CD4-positive, alpha-beta T cell (primary cell): ENCODE data around the gene CSAG3. TPM values are rescaled to one million over a fixed set of nuclear protein-coding genes. Genes with fewer than 3 reads are reported as not detected.

Experiments used
- ATAC-seq: fragments of 200-7000 bp; cut with Tn5 transposase; one replicate; pipeline ENCODE4 v1.10.0; 2022; ENCODE audit warnings: mild to moderate bottlenecking; ENCODE audit not compliant: poor library complexity
- CTCF ChIA-PET: fragments of 350-600 bp; sonication (Branson Sonifier 250); formaldehyde crosslinking; loops from one replicate; lab custom pipeline; 2021; ENCODE audit warnings: antibody characterized with exemption, inconsistent platforms; lab: Charles Lee
- POLR2A ChIA-PET: fragments of 350-600 bp; sonication (Branson Sonifier 250); formaldehyde crosslinking; loops from one replicate; lab custom pipeline; 2021; ENCODE audit warnings: antibody characterized with exemption, inconsistent platforms; lab: Charles Lee
- DNase-seq, 14 experiments: peaks; one replicate each; pipeline ENCODE4 v3.0.0-alpha.2; 2013 to 2020; ENCODE audit warnings: mixed read lengths in 2 of 14
- H3K27ac ChIP-seq, 2 donors: one replicate each; pipeline versions ENCODE4 v1.5.1 to v1.7.0; 2013; ENCODE audit warnings: low read length in 2 of 2, low read depth in 1 of 2, mild to moderate bottlenecking in 1 of 2
- H3K27me3 ChIP-seq, 2 experiments: 1 replicate in 1 of 2; 2 replicates in 1 of 2; pipeline versions ENCODE4 v1.6.1 to v1.7.0; 2013; ENCODE audit warnings: low read length in 2 of 2, control low read depth in 1 of 2, mild to moderate bottlenecking in 1 of 2, moderate library complexity in 1 of 2; ENCODE audit not compliant: insufficient read depth in 2 of 2, control insufficient read depth in 1 of 2
- H3K36me3 ChIP-seq: one replicate; pipeline ENCODE4 v1.6.1; 2013; ENCODE audit warnings: low read length, control low read depth; ENCODE audit not compliant: insufficient read depth
- H3K4me1 ChIP-seq: one replicate; pipeline ENCODE4 v1.6.1; 2013; ENCODE audit warnings: low read length, control low read depth; ENCODE audit not compliant: insufficient read depth
- H3K4me3 ChIP-seq: one replicate; pipeline ENCODE4 v1.5.1; 2013; ENCODE audit warnings: mild to moderate bottlenecking, low read length, moderate library complexity
- H3K9me3 ChIP-seq, 2 experiments: 1 replicate in 1 of 2; 2 replicates in 1 of 2; pipeline versions ENCODE4 v1.6.1 to v1.7.0; 2013; ENCODE audit warnings: low read length in 2 of 2, mild to moderate bottlenecking in 2 of 2, control low read depth in 1 of 2, moderate library complexity in 1 of 2; ENCODE audit not compliant: control insufficient read depth in 1 of 2, insufficient read depth in 1 of 2
- H3K27ac Mint-ChIP-seq: one replicate; pipeline ENCODE4 v1.8.0; 2020; ENCODE audit warnings: mixed read lengths
- H3K27me3 Mint-ChIP-seq: one replicate; pipeline ENCODE4 v1.8.0; 2021; ENCODE audit warnings: mixed read lengths
- H3K36me3 Mint-ChIP-seq: one replicate; pipeline ENCODE4 v1.8.0; 2021; ENCODE audit warnings: low read depth, mixed read lengths
- H3K4me1 Mint-ChIP-seq: one replicate; pipeline ENCODE4 v1.8.0; 2021; ENCODE audit warnings: low read depth, mixed read lengths
- H3K4me3 Mint-ChIP-seq: one replicate; pipeline ENCODE4 v1.8.0; 2020; ENCODE audit warnings: mild to moderate bottlenecking, mixed read lengths
- H3K9me3 Mint-ChIP-seq: one replicate; pipeline ENCODE4 v1.8.0; 2020; ENCODE audit warnings: mixed read lengths
- intact Hi-C, 2 experiments: fragments of 100-400 bp; cut with DNase I in 1 of 2; cut with micrococcal nuclease in 1 of 2; formaldehyde crosslinking; loops; one replicate each; pipeline versions ENCODE4 v1.15.1 to v1.9.0; 2023 to 2025; cut with DNase I, micrococcal nuclease
- total RNA-seq, 174 experiments: library from RNA in 2 of 174; stranded (reverse) in 2 of 174; gene quantifications; one replicate each; pipeline ENCODE4 v1.2.3 and lab custom pipeline; 2021 to 2026
- TF ChIP-seq, protein P1 (sequence below): fragments of 200-600 bp; IDR thresholded peaks from one replicate; pipeline ENCODE4 v1.8.0; 2022; ENCODE audit warnings: antibody characterized with exemption, mild to moderate bottlenecking

Gene CSAG3
- total RNA-seq, 2 experiments from 2014 or later = not detected

GRCh38 chrX:152798945-152799344, 39.9 kb downstream of the CSAG3 start:
- peaks cover 15% of the 10 kb centered on the region for H3K27me3 Mint-ChIP-seq
- H3K4me1 ChIP-seq = no peaks in the 10 kb centered on the region
- ATAC-seq (no peak), DNase-seq (no peak)
- ChIA-PET CTCF (no interaction called here), POLR2A (no interaction called here)
- no peaks in the 10 kb centered on the region for H3K27me3 ChIP-seq
- H3K36me3 Mint-ChIP-seq = no peaks in the 10 kb centered on the region
- no peak overlapping the region for H3K4me3 Mint-ChIP-seq
- H3K9me3 Mint-ChIP-seq = no peaks in the 10 kb centered on the region
- no peak overlapping the region for H3K27ac ChIP-seq
- TF ChIP-seq, protein P1, sequence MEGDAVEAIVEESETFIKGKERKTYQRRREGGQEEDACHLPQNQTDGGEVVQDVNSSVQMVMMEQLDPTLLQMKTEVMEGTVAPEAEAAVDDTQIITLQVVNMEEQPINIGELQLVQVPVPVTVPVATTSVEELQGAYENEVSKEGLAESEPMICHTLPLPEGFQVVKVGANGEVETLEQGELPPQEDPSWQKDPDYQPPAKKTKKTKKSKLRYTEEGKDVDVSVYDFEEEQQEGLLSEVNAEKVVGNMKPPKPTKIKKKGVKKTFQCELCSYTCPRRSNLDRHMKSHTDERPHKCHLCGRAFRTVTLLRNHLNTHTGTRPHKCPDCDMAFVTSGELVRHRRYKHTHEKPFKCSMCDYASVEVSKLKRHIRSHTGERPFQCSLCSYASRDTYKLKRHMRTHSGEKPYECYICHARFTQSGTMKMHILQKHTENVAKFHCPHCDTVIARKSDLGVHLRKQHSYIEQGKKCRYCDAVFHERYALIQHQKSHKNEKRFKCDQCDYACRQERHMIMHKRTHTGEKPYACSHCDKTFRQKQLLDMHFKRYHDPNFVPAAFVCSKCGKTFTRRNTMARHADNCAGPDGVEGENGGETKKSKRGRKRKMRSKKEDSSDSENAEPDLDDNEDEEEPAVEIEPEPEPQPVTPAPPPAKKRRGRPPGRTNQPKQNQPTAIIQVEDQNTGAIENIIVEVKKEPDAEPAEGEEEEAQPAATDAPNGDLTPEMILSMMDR = no peak
- H3K4me3 ChIP-seq = no peak overlapping the region
- intact Hi-C loops = no loop called here
- H3K9me3 ChIP-seq = no peaks in the 10 kb centered on the region
- no peaks in the 10 kb centered on the region for H3K4me1 Mint-ChIP-seq
- no peaks in the 10 kb centered on the region for H3K36me3 ChIP-seq
- H3K27ac Mint-ChIP-seq = no peak overlapping the region

GRCh38 chrX:152806035-152806434, 47.0 kb downstream of the CSAG3 start:
- Histone ChIP-seq H3K27ac (no peak overlapping the region), H3K27me3 (peaks cover 0 to 3% of the 10 kb centered on the region in 2 experiments), H3K36me3 (no peaks in the 10 kb centered on the region), H3K4me3 (no peak overlapping the region), H3K4me1 (no peaks in the 10 kb centered on the region), H3K9me3 (no peaks in the 10 kb centered on the region)
- no peak for DNase-seq
- no peak overlapping the region for H3K27ac Mint-ChIP-seq
- H3K27me3 Mint-ChIP-seq = peaks cover 24% of the 10 kb centered on the region
- POLR2A ChIA-PET = no interaction called here
- H3K4me3 Mint-ChIP-seq = no peak overlapping the region
- no peaks in the 10 kb centered on the region for H3K4me1 Mint-ChIP-seq
- CTCF ChIA-PET = no interaction called here
- no peaks in the 10 kb centered on the region for H3K36me3 Mint-ChIP-seq
- intact Hi-C loops = no loop called here
- no peaks in the 10 kb centered on the region for H3K9me3 Mint-ChIP-seq
- TF ChIP-seq, protein P1 = no peak
- no peak for ATAC-seq

Other genes with a start within 250 kb of the CSAG3 start
- not detected for gene GABRQ, start 121.3 kb upstream of the CSAG3 start, total RNA-seq
- not detected for gene MAGEA3, start 60.4 kb upstream of the CSAG3 start, total RNA-seq
- gene CSAG2, start 49.9 kb upstream of the CSAG3 start, total RNA-seq = not detected
- gene MAGEA2B, start 44.6 kb upstream of the CSAG3 start, total RNA-seq = not detected
- not detected for gene CSAG1, start 25.5 kb upstream of the CSAG3 start, total RNA-seq
- not detected for gene MAGEA12, start 25.5 kb upstream of the CSAG3 start, total RNA-seq
- gene MAGEA2, start 5.4 kb upstream of the CSAG3 start, total RNA-seq = not detected
- not detected for gene MAGEA6, start 10.5 kb downstream of the CSAG3 start, total RNA-seq
- 1 to 10 TPM; 4.0 to 5.1 TPM for gene CETN2, start 71.5 kb downstream of the CSAG3 start, total RNA-seq
- gene NSDHL, start 71.8 kb downstream of the CSAG3 start, total RNA-seq = 1 to 10 TPM; 2.7 to 2.9 TPM
- 1 to 10 TPM; 1.4 to 1.5 TPM for gene ZNF185, start 138.8 kb downstream of the CSAG3 start, total RNA-seq
- under 1 TPM in 1 of 2 experiments, not detected in 1; 0.20 TPM for gene PNMA5, start 234.9 kb downstream of the CSAG3 start, total RNA-seq